Suprapubic skin (tissue), 4 donors: Measurements from ENCODE around the gene NFYC.

Source experiments
- CTCF ChIP-seq, 2 donors: fragments of 200-600 bp in 1 of 2; fragments of 450-650 bp in 1 of 2; sonication (generic) in 1 of 2; IDR thresholded peaks; one replicate each; pipeline ENCODE4 v1.5.1; 2016 to 2019; ENCODE audit warnings: antibody characterized with exemption in 2 of 2, mild to moderate bottlenecking in 1 of 2, moderate library complexity in 1 of 2
- POLR2A ChIP-seq, 2 donors: fragments of 450-650 bp; IDR thresholded peaks; one replicate each; pipeline ENCODE4 v1.6.1; 2017; ENCODE audit warnings: antibody characterized with exemption in 2 of 2, mild to moderate bottlenecking in 2 of 2, moderate library complexity in 2 of 2
- POLR2AphosphoS5 ChIP-seq, 3 donors: sonication (generic); formaldehyde crosslinking; IDR thresholded peaks; one replicate each; pipeline ENCODE4 v1.6.1; 2017; ENCODE audit warnings: antibody characterized with exemption in 3 of 3

GRCh38 chr1:40712405-40712944, 21.0 kb downstream of the NFYC start:
- TF ChIP-seq CTCF (IDR thresholded peaks at IDR 0.05) (no peak), POLR2AphosphoS5 (IDR thresholded peaks at IDR 0.05) (no peak), POLR2A (IDR thresholded peaks at IDR 0.05) (no peak)
